Loucy (cell line): ENCODE data around the gene MAGEC3.

Source experiments
- EZH2phosphoT487 ChIP-seq: fragments of 200-600 bp; IDR thresholded peaks from 2 replicates; pipeline ENCODE4 v1.6.1; 2018; ENCODE audit warnings: antibody characterized with exemption, mild to moderate bottlenecking, moderate library complexity, borderline replicate concordance
- TF ChIP-seq, protein P1 (sequence below): fragments of 200-600 bp; sonication (generic); conservative IDR thresholded peaks from 2 replicates; pipeline ENCODE4 v1.5.1; 2014; ENCODE audit warnings: mild to moderate bottlenecking, antibody characterized with exemption, low read length

DNA sequence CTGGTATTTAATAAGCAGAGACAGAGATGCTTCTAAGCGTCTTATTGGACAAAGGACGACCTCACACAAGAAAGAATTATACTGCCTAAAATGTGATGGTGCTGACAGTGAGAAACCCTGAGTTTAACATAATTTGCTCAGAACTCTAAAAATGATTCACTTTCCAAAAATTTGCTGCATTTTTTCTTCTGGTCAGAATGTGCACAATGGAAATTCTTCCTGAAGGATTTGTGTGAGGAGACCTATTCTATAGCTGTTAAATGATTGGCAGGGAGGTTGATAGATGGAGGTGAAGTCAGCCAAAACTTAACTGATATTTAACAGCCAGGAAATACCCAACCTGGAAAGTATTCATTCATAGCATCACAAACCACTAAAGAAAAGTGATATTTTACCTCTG, 1.7 kb downstream of the MAGEC3 start:
- TF ChIP-seq, protein P1, sequence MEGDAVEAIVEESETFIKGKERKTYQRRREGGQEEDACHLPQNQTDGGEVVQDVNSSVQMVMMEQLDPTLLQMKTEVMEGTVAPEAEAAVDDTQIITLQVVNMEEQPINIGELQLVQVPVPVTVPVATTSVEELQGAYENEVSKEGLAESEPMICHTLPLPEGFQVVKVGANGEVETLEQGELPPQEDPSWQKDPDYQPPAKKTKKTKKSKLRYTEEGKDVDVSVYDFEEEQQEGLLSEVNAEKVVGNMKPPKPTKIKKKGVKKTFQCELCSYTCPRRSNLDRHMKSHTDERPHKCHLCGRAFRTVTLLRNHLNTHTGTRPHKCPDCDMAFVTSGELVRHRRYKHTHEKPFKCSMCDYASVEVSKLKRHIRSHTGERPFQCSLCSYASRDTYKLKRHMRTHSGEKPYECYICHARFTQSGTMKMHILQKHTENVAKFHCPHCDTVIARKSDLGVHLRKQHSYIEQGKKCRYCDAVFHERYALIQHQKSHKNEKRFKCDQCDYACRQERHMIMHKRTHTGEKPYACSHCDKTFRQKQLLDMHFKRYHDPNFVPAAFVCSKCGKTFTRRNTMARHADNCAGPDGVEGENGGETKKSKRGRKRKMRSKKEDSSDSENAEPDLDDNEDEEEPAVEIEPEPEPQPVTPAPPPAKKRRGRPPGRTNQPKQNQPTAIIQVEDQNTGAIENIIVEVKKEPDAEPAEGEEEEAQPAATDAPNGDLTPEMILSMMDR = no peak
- no peak for TF ChIP-seq EZH2phosphoT487
